Lower lobe of right lung (tissue), 2 donors: ENCODE results near the gene ERN1. TPM values are rescaled to one million over a fixed set of nuclear protein-coding genes. Genes with fewer than 3 reads are reported as not detected.

Source experiments
- ATAC-seq, 2 donors: fragments of 200-7000 bp; cut with Tn5 transposase; one replicate each; pipeline ENCODE4 v1.9.1; 2020 to 2022; ENCODE audit warnings: mild to moderate bottlenecking in 2 of 2, moderate library complexity in 2 of 2
- DNase-seq: peaks from one replicate; pipeline ENCODE4 v3.0.0-alpha.2; 2020
- H3K27ac ChIP-seq: fragments of 200-600 bp; one replicate; pipeline ENCODE4 v1.8.0; 2022
- H3K27me3 ChIP-seq: fragments of 200-600 bp; one replicate; pipeline ENCODE4 v1.8.0; 2022; ENCODE audit warnings: low read depth
- H3K36me3 ChIP-seq: fragments of 200-600 bp; one replicate; pipeline ENCODE4 v1.8.0; 2022; ENCODE audit warnings: mild to moderate bottlenecking
- H3K4me1 ChIP-seq: fragments of 200-600 bp; one replicate; pipeline ENCODE4 v1.8.0; 2022
- H3K4me3 ChIP-seq: fragments of 200-600 bp; one replicate; pipeline ENCODE4 v1.8.0; 2022; ENCODE audit warnings: mild to moderate bottlenecking
- H3K9me3 ChIP-seq: fragments of 200-600 bp; one replicate; pipeline ENCODE4 v1.8.0; 2022
- CTCF ChIP-seq: fragments of 200-600 bp; IDR thresholded peaks from one replicate; pipeline ENCODE4 v1.8.0; 2022; ENCODE audit warnings: antibody characterized with exemption, mild to moderate bottlenecking
- intact Hi-C: fragments of 100-400 bp; cut with DNase I; formaldehyde crosslinking; loops from one replicate; pipeline ENCODE4 v1.11.0; 2022
- total RNA-seq: library from RNA; stranded (reverse); fragmentation: NEBNext Ultra II Directional; extraction: Animal tissue kit (Norgen Biotek cat#: 25700); gene quantifications from one replicate; pipeline ENCODE4 v1.2.1, GENCODE V29; 2021
- donor health status: DM: no; HTN: yes; CAD: no; lungs with severe emphysema.

The ERN1 gene
- total RNA-seq, 1 donor from 2014 or later = 39.7 TPM

GRCh38 chr17:64063088-64063487, 66.9 kb downstream of the ERN1 start:
- Histone ChIP-seq H3K27me3 (no peaks in the 10 kb centered on the region), H3K4me1 (peaks cover 26% of the 10 kb centered on the region), H3K9me3 (no peaks in the 10 kb centered on the region), H3K36me3 (peaks cover 98% of the 10 kb centered on the region), H3K4me3 (no peak overlapping the region), H3K27ac (peak overlapping the region; percentile 43)
- DNase-seq = no peak
- intact Hi-C loops = no loop called here
- ATAC-seq = peak in 1 of 2 donors; percentile 20
- no peak for TF ChIP-seq CTCF

- Histone ChIP-seq H3K27me3 (no peaks in the 10 kb centered on the region), H3K4me3 (no peak overlapping the region), H3K9me3 (no peaks in the 10 kb centered on the region), H3K36me3 (peaks cover 98% of the 10 kb centered on the region), H3K27ac (no peak overlapping the region), H3K4me1 (peaks cover 26% of the 10 kb centered on the region)
- TF ChIP-seq CTCF = no peak
- intact Hi-C loops = no loop called here
- ATAC-seq (no peak), DNase-seq (no peak)
Measured at GRCh38 chr17:64061178-64061898, 68.6 kb downstream of the ERN1 start.

- no peak for DNase-seq
- TF ChIP-seq CTCF = no peak
- Histone ChIP-seq H3K36me3 (peaks cover 98% of the 10 kb centered on the region), H3K27ac (no peak overlapping the region), H3K27me3 (no peaks in the 10 kb centered on the region), H3K9me3 (no peaks in the 10 kb centered on the region), H3K4me3 (no peak overlapping the region), H3K4me1 (peaks cover 26% of the 10 kb centered on the region)
- intact Hi-C loops = no loop called here
- no peak for ATAC-seq
Measured at GRCh38 chr17:64060331-64060730, 69.6 kb downstream of the ERN1 start.

GRCh38 chr17:64059756-64060155, 70.2 kb downstream of the ERN1 start:
- H3K27me3 ChIP-seq = no peaks in the 10 kb centered on the region
- H3K36me3 ChIP-seq = peaks cover 98% of the 10 kb centered on the region
- intact Hi-C loops = no loop called here
- no peaks in the 10 kb centered on the region for H3K9me3 ChIP-seq
- no peak for TF ChIP-seq CTCF
- peaks cover 26% of the 10 kb centered on the region for H3K4me1 ChIP-seq
- DNase-seq (no peak), ATAC-seq (no peak)
- H3K4me3 ChIP-seq = no peak overlapping the region
- no peak overlapping the region for H3K27ac ChIP-seq

- ATAC-seq = no peak
- H3K9me3 ChIP-seq = no peaks in the 10 kb centered on the region
- no peak for TF ChIP-seq CTCF
- no peak for DNase-seq
- intact Hi-C loops = no loop called here
- no peaks in the 10 kb centered on the region for H3K27me3 ChIP-seq
- no peak overlapping the region for H3K27ac ChIP-seq
- H3K36me3 ChIP-seq = peaks cover 98% of the 10 kb centered on the region
- H3K4me3 ChIP-seq = no peak overlapping the region
- peaks cover 17% of the 10 kb centered on the region for H3K4me1 ChIP-seq
Measured at GRCh38 chr17:64058621-64059020, 71.3 kb downstream of the ERN1 start.
